IPS-18a (cell line): ENCODE data around the gene IDH2.
"Not testable (repeated sequence)": the region's sequence is repeated elsewhere in the genome, so short reads cannot be mapped to it uniquely, and the experiment has no call there.

Source experiments
- H3K27ac ChIP-seq: one replicate; pipeline ENCODE4 v1.5.1; 2013; ENCODE audit warnings: low read length
- H3K27me3 ChIP-seq: one replicate; pipeline ENCODE4 v1.6.1; 2013; ENCODE audit warnings: mild to moderate bottlenecking, low read length; ENCODE audit not compliant: control insufficient read depth, insufficient read depth
- H3K36me3 ChIP-seq: one replicate; pipeline ENCODE4 v1.6.1; 2013; ENCODE audit warnings: low read depth, low read length; ENCODE audit not compliant: control insufficient read depth
- H3K4me1 ChIP-seq: one replicate; pipeline ENCODE4 v1.6.1; 2013; ENCODE audit warnings: low read depth, low read length; ENCODE audit not compliant: control insufficient read depth
- H3K4me3 ChIP-seq: one replicate; pipeline ENCODE4 v1.5.1; 2013; ENCODE audit warnings: low read length
- H3K9ac ChIP-seq: one replicate; pipeline ENCODE4 v1.6.1; 2013; ENCODE audit warnings: mild to moderate bottlenecking, low read length, moderate library complexity
- H3K9me3 ChIP-seq: one replicate; pipeline ENCODE4 v1.6.1; 2013; ENCODE audit warnings: low read depth, low read length; ENCODE audit not compliant: control insufficient read depth

The IDH2 gene

DNA sequence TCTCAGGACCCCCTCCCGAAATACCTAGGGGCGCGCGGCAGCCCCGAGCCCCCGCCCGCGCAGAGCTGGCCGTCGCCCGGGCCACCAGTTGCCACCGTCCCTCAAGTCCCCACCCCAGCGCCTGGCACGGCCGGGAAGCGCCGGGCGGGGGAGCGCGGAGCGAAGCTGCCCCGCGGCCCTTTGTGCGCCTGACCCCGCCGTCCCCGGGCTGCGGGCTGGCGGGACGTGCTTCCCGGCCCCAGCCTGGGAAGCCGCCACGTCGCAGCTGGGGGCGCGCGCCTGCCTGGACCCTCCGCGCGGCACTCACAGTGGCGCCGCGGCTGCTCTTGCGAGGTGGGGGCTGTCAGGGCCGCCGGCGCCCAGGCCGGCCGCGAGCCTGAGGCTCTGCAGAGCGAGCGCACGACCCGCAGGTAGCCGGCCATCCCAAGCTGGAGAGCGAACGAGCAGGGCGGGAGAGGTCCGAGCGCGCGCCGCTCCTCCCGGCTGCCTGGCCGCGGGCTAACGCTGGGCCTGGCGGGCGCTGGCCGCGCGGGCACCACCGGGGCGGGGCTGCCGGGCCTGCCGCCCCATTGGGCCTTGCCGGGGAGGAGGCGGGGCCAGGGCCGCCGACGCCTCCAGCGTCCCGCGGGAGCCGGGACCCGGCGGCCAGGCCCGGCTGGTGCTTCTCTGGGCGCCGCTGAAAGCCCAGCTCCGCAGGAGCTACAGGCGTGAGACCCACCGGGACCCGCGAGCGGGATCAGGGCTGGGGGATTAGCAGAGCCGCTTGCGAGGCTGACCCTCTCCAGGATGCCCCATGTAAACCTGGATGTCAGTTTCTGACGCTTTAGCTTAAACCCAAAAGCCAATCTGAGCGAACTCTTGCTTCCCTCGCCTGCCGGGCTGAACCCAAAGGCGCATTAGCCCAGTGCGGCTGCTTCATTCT is at the start of gene IDH2:
TSS of gene IDH2 (minus strand) at position 500 of the 922 bp plus-strand sequence. CDS start at position 422, 78 bp downstream.
- H3K4me1 ChIP-seq: peaks cover 5% of the 10 kb centered on the region

DNA sequence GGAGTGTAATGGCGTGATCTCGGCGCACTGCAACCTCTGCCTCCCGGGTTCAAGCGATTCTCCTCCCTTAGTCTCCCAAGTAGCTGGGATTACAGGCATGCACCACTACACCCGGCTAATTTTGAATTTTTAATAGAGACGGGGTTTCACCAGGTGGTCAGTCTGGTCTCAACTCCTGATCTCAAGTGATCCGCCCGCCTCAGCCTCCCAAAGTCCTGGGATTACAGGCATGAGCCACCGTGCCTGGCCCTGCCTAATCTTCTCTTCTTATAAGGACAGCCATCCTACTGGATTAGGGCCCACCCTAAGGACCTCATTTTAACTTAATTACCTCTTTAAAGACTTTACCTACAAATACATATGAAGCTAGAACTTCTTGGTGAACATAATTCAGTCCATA is 48.3 kb upstream of the IDH2 start:
- peaks cover 18% of the 10 kb centered on the region for H3K4me1 ChIP-seq
- not testable (repeated sequence) for H3K27ac ChIP-seq, H3K36me3 ChIP-seq, H3K4me3 ChIP-seq, H3K9ac ChIP-seq, H3K27me3 ChIP-seq, H3K9me3 ChIP-seq

More for the DNA sequence above, at the start of gene IDH2:
- Histone ChIP-seq H3K9ac (peak within 1 kb of the TSS; percentile 65), H3K4me3 (peak within 1 kb of the TSS; percentile 68), H3K36me3 (no peaks in the 10 kb centered on the region), H3K27me3 (peaks cover 22% of the 10 kb centered on the region), H3K9me3 (no peaks in the 10 kb centered on the region), H3K27ac (no peak within 1 kb of the TSS)

DNA sequence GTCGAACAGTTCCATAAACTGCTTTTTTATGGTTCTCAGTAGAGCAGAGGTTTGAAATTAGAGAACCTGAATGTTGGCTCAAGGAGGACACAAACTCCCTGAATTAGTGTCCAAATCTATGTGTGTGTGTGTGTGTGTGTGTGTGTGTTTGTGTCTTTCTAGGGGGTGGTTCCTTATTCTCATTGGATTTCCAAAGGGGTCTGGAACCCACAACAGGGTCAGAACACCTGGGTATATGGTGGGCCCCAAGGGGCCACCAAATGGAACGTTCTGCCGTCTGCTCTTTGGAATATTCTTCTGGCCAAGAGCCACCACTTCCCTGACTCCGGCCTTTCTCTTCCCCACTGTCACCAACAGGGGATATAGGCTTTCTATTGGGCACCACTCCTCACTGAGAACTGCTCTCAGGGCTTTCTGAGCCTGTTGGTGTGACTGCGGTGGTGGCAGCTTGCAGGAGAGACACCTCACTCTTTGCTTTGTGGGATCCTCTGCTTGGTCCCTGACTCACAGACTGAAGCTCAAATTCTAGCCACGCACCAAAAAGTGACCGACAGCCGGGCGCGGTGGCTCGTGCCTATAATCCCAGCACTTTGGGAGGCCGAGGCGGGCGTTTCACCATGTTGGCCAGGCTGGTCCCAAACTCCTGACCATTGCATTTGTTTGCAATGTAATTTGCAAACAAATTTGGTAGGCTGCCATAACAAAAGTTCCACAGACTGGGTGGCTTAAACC is 47.5 kb upstream of the IDH2 start:
- H3K27ac ChIP-seq: no peak overlapping the region
- no peaks in the 10 kb centered on the region for H3K9me3 ChIP-seq
- peaks cover 18% of the 10 kb centered on the region for H3K4me1 ChIP-seq
- H3K27me3 ChIP-seq: peaks cover 10% of the 10 kb centered on the region
- no peak overlapping the region for H3K9ac ChIP-seq
- H3K4me3 ChIP-seq: no peak overlapping the region
- no peaks in the 10 kb centered on the region for H3K36me3 ChIP-seq

DNA sequence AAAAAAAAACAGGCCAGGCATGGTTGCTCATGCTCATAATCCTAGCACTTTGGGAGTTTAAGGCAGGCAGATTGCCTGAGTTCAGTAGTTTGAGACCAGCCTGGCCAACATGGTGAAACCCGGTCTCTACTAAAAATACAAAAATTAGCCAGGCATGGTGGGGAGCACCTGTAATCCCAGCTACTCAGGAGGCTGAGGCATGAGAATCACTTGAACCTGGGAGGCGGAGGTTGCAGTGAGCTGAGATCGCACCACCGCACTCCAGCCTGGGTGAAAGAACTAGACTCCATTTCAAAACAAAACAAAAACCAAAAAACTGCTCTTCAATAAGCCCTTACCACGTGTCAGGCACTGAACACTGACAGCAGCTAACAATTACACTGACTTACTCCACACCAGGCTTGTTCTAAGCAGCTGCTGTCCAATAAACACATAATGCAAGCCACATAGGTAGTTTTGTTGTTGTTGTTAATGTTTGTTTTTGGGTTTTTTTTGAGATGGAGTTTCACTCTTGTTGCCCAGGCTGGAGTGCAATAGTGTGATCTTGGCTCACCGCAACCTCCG is 44.0 kb upstream of the IDH2 start:
- peaks cover 11% of the 10 kb centered on the region for H3K4me1 ChIP-seq

DNA sequence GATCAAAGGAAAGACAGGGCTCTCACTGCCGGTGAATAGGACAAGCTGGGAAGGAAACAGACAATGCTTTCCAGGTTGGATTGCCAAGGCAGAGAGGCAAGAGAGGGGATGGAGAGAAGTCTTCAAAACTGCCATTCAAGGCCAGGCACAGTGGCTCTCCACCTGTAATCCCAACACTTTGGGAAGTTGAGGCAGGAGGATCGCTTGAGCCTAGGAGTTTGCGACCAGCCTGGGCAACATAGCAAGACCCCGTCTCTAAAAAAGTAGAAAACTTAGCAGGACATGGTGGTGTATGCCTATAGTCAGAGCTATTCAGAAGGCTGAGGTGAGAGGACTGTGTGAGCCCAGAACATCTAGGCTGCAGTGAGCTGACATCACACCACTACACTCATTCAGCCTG is 43.5 kb upstream of the IDH2 start:
- Histone ChIP-seq H3K4me1 (peaks cover 9% of the 10 kb centered on the region), H3K4me3 (no peak overlapping the region), H3K27me3 (peaks cover 10% of the 10 kb centered on the region), H3K9ac (no peak overlapping the region), H3K27ac (no peak overlapping the region), H3K36me3 (no peaks in the 10 kb centered on the region), H3K9me3 (no peaks in the 10 kb centered on the region)

More for the DNA sequence above, 44.0 kb upstream of the IDH2 start:
- H3K9ac ChIP-seq, H3K36me3 ChIP-seq, H3K27me3 ChIP-seq, H3K4me3 ChIP-seq, H3K27ac ChIP-seq, H3K9me3 ChIP-seq: not testable (repeated sequence)

DNA sequence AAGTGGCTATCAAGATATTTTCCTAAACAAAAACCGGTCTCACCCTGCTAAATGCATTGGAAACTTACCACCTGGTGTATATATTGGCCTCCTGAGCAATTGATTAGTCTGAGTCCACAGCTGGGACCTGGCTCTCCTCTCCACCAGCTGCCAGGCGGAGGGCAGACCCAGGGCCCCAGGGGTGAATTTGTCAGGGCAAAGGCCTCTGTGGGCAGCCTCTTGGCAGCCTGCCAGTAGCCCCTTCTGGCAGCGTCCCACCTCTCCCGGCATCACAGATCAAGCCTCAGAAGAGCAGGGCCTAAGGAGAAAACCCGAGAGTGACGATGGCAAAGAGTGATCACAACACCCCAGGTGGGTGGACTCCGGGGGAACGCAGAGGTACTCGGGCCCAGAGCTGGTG is 43.0 kb upstream of the IDH2 start:
- Histone ChIP-seq H3K4me1 (peaks cover 6% of the 10 kb centered on the region), H3K27me3 (peaks cover 5% of the 10 kb centered on the region), H3K9ac (no peak overlapping the region), H3K27ac (no peak overlapping the region), H3K36me3 (no peaks in the 10 kb centered on the region), H3K4me3 (no peak overlapping the region), H3K9me3 (no peaks in the 10 kb centered on the region)

DNA sequence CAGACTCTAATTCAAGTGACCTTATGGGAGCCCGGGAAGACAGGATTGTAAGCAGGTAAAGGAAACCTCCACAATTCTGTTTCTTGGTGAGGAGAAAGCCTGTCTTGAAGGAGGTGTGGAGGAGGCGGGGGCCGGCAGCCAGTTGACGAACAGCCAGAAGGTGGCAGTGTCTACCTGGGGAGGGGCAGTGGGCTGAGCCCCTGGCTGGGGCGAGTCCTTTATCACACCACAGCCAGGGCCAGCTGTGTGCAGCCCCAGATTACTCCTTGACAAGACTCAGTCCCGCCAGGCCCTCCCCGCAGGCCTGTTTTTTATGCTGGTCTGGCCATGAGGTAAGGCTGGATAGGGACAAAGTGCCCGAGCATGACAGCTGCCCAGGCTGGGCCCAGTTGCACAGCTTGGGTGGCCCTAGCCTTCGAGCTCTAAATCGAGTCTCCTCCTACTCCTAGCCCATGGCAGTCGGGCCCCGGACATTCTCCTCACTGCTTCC is 40.9 kb upstream of the IDH2 start:
- H3K9ac ChIP-seq: no peak overlapping the region
- H3K9me3 ChIP-seq: no peaks in the 10 kb centered on the region
- H3K4me3 ChIP-seq: no peak overlapping the region
- peaks cover 4% of the 10 kb centered on the region for H3K4me1 ChIP-seq
- H3K27ac ChIP-seq: no peak overlapping the region
- H3K36me3 ChIP-seq: no peaks in the 10 kb centered on the region
- H3K27me3 ChIP-seq: no peaks in the 10 kb centered on the region

DNA sequence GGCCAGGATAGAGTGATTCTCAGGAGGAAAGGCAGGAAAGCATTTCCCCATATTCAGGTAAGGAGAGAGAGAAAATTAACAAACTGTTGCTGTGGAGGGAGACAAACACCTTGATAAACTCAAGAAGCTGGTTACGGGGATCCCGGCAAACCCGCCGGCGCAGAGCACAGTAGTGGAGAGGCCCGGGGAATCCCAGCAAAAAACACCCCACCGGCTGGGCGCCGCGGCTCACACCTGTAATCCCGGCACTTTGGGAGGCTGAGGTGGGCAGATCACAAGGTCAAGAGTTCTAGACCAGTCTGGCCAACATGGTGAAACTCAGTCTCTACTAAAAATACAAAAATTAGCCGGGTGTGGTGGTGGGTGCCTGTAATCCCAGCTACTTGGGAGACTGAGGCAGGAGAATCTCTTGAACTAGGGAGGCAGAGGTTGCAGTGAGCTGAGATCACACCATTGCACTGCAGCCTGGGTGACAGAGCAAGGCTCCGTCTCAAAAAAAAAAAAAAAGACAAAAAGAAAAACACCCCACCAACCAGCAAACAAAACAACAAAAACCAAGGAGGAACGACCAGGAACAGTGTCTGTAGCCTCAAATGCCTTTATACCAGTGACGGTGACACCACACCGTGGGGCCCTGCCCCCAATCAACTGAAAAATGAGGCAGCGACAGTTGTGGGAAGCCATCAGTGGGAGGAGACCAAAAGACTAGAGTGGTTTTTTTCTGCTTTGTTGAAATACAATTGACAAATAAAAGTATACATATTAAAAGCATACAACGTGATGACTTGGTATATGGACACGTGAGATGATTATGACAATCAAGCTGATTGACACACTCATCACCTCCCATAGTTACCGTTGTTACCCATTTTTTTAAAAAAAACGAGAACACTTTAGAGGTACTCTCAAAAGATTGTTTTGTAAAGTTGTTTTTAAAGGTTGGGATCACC is 40.2 kb upstream of the IDH2 start:
- H3K9me3 ChIP-seq: no peaks in the 10 kb centered on the region
- H3K36me3 ChIP-seq: no peaks in the 10 kb centered on the region
- H3K4me3 ChIP-seq: no peak overlapping the region
- H3K9ac ChIP-seq: no peak overlapping the region
- no peak overlapping the region for H3K27ac ChIP-seq
- H3K27me3 ChIP-seq: no peaks in the 10 kb centered on the region
- H3K4me1 ChIP-seq: peaks cover 4% of the 10 kb centered on the region

DNA sequence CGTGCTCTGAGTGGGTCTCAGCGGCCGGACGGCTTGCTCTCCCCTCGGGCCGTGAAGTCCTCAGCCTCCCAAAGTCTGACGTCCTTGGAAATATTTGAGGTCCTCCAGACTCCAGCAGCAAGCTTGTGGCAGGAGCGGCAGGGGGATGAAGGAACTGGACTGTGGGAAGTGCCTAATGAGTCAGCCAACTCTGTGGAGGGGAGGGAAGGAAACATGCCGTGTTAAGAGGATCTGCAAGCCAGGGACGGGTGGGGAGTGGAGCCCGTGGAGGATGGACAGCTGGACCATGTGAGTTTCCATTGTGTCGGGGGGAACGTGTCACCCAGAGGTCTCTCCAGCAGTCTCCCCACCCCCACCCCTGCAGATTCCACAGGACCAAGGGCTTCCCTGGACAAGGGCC is 39.4 kb upstream of the IDH2 start:
- Histone ChIP-seq H3K27me3 (no peaks in the 10 kb centered on the region), H3K27ac (no peak overlapping the region), H3K4me1 (peaks cover 4% of the 10 kb centered on the region), H3K36me3 (no peaks in the 10 kb centered on the region), H3K4me3 (no peak overlapping the region), H3K9ac (no peak overlapping the region), H3K9me3 (no peaks in the 10 kb centered on the region)

DNA sequence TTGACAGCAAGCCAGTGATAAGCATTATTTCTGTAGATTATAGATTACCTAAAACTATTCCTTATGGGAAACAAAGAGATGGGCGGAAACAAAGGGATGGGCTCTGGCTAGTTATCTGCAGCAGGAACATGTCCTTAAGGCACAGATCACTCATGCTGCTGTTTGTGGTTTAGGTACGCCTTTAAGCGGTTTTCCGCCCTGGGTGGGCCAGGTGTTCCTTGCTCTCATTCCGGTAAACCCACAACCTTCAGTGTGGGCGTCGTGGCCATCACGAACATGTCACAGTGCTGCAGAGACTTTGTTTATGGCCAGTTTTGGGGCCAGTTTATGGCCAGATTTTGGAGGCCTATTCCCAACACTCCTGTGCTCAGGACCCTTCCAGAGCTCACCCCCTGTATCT is 37.3 kb upstream of the IDH2 start:
- not testable (repeated sequence) for H3K27ac ChIP-seq, H3K36me3 ChIP-seq, H3K27me3 ChIP-seq, H3K9ac ChIP-seq, H3K4me1 ChIP-seq, H3K4me3 ChIP-seq, H3K9me3 ChIP-seq
